ENCODE data around the gene VTI1B. TPM values are rescaled to one million over a fixed set of nuclear protein-coding genes. Genes with fewer than 3 reads are reported as not detected.
A peak's percentile ranks its signal among the peaks of the same experiment; 100 is the strongest.

Gene VTI1B
- total and polyA plus RNA-seq, 10 of the 15 experiments (the other 5 are each of a cell fraction or from before 2014, with no cell fraction given), result 15.0 to 117 (median 50.5) TPM

- TF ChIP-seq, protein P1, sequence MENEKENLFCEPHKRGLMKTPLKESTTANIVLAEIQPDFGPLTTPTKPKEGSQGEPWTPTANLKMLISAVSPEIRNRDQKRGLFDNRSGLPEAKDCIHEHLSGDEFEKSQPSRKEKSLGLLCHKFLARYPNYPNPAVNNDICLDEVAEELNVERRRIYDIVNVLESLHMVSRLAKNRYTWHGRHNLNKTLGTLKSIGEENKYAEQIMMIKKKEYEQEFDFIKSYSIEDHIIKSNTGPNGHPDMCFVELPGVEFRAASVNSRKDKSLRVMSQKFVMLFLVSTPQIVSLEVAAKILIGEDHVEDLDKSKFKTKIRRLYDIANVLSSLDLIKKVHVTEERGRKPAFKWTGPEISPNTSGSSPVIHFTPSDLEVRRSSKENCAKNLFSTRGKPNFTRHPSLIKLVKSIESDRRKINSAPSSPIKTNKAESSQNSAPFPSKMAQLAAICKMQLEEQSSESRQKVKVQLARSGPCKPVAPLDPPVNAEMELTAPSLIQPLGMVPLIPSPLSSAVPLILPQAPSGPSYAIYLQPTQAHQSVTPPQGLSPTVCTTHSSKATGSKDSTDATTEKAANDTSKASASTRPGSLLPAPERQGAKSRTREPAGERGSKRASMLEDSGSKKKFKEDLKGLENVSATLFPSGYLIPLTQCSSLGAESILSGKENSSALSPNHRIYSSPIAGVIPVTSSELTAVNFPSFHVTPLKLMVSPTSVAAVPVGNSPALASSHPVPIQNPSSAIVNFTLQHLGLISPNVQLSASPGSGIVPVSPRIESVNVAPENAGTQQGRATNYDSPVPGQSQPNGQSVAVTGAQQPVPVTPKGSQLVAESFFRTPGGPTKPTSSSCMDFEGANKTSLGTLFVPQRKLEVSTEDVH (IDR thresholded peaks at IDR 0.05; ENCODE audit: low read depth, partially characterized antibody), result no peak
- TF ChIP-seq YBX1 (IDR thresholded peaks at IDR 0.05), result no peak
- peak; percentile 22 for TF ChIP-seq RELA (IDR thresholded peaks at IDR 0.05; ENCODE audit: borderline replicate concordance, partially characterized antibody)
- TF ChIP-seq SMC3 (IDR thresholded peaks at IDR 0.05; ENCODE audit: borderline replicate concordance, low read length), result peak; percentile 84
- TF ChIP-seq ZBTB33 (IDR thresholded peaks at IDR 0.05), result 0 out of 2 replicates have a peak, but pooled peaks have one; percentile 20
- TF ChIP-seq ZNF622 (IDR thresholded peaks at IDR 0.05), result no peak
- TF ChIP-seq SPI1 (IDR thresholded peaks at IDR 0.05; ENCODE audit: borderline replicate concordance, insufficient read depth, low read depth, low read length), result peak; percentile 92
Measured at GRCh38 chr14:67704484-67705089, 30.2 kb upstream of the VTI1B start (continued).

Data from GM12878 (cell line).